ENCODE measurements around the gene IRF9.
A peak's percentile ranks its signal among the peaks of the same experiment; 100 is the strongest.

- TF ChIP-seq, protein P1, sequence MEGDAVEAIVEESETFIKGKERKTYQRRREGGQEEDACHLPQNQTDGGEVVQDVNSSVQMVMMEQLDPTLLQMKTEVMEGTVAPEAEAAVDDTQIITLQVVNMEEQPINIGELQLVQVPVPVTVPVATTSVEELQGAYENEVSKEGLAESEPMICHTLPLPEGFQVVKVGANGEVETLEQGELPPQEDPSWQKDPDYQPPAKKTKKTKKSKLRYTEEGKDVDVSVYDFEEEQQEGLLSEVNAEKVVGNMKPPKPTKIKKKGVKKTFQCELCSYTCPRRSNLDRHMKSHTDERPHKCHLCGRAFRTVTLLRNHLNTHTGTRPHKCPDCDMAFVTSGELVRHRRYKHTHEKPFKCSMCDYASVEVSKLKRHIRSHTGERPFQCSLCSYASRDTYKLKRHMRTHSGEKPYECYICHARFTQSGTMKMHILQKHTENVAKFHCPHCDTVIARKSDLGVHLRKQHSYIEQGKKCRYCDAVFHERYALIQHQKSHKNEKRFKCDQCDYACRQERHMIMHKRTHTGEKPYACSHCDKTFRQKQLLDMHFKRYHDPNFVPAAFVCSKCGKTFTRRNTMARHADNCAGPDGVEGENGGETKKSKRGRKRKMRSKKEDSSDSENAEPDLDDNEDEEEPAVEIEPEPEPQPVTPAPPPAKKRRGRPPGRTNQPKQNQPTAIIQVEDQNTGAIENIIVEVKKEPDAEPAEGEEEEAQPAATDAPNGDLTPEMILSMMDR (conservative IDR thresholded peaks at IDR 0.05; ENCODE audit: low read length), result peak; percentile 95
- no peak for TF ChIP-seq EZH2phosphoT487 (IDR thresholded peaks at IDR 0.05; ENCODE audit: borderline replicate concordance, low read depth, low read length)
Measured at GRCh38 chr14:24160850-24161804, at the start of gene IRF9.

All from OCI-LY7 (cell line).